IMR-90 (cell line): ENCODE results near the gene ANKRD31. TPM values are rescaled to one million over a fixed set of nuclear protein-coding genes. Genes with fewer than 3 reads are reported as not detected.

Experiments
- ATAC-seq: fragments of 200-7000 bp; cut with Tn5 transposase; 2 replicates; pipeline ENCODE4 v1.9.1; 2020; ENCODE audit warnings: low read depth, mild to moderate bottlenecking, moderate library complexity
- BruUV-seq: library from RNA; stranded (reverse); fragments of 400-500 nt; replicated peaks from 2 replicates; lab custom pipeline; 2021; lab: Mats Ljungman, UMichigan
- CTCF ChIA-PET: fragments of 300-600 bp; formaldehyde crosslinking; extraction: SDS; loops from one replicate; lab custom pipeline; 2021; ENCODE audit warnings: antibody characterized with exemption; lab: Yijun Ruan, JAX
- POLR2A ChIA-PET: fragments of 300-600 bp; sonication (Branson Sonifier 250); formaldehyde crosslinking; loops from one replicate; lab custom pipeline; 2022; ENCODE audit warnings: antibody characterized with exemption; ENCODE audit not compliant: unreplicated experiment; lab: Charles Lee
- DNase-seq: peaks from one replicate; pipeline ENCODE4 v3.0.0; 2013
- H2AFZ ChIP-seq: replicated peaks from 2 replicates; pipeline ENCODE3; 2013; ENCODE audit warnings: low read length, mild to moderate bottlenecking; ENCODE audit not compliant: poor library complexity
- H2AK5ac ChIP-seq: 2 replicates; pipeline ENCODE4 v1.6.1; 2013; ENCODE audit warnings: low read depth, low read length, inconsistent platforms
- H2AK9ac ChIP-seq: replicated peaks from 2 replicates; pipeline ENCODE3; 2013; ENCODE audit warnings: mild to moderate bottlenecking, low read depth, low read length, moderate library complexity; ENCODE audit not compliant: poor library complexity
- H2BK120ac ChIP-seq: 2 replicates; pipeline ENCODE4 v1.6.1; 2013; ENCODE audit warnings: low read depth, low read length, inconsistent platforms
- H2BK15ac ChIP-seq: 3 replicates; pipeline ENCODE4 v1.6.1; 2013; ENCODE audit warnings: low read depth, low read length, inconsistent platforms
- H2BK20ac ChIP-seq: 2 replicates; pipeline ENCODE4 v1.6.1; 2013; ENCODE audit warnings: low read depth, mild to moderate bottlenecking, inconsistent platforms, low read length, moderate library complexity
- H2BK5ac ChIP-seq: 2 replicates; pipeline ENCODE4 v1.6.1; 2013; ENCODE audit warnings: mild to moderate bottlenecking, low read depth, low read length, inconsistent platforms; ENCODE audit not compliant: poor library complexity, severe bottlenecking
- H3K14ac ChIP-seq: replicated peaks from 2 replicates; pipeline ENCODE4 v1.6.1; 2013; ENCODE audit warnings: low read depth, low read length, inconsistent platforms
- H3K18ac ChIP-seq: 2 replicates; pipeline ENCODE4 v1.6.1; 2013; ENCODE audit warnings: low read depth, low read length, control low read depth
- H3K23ac ChIP-seq: 2 replicates; pipeline ENCODE4 v1.6.1; 2013; ENCODE audit warnings: low read depth, low read length, inconsistent platforms
- H3K27ac ChIP-seq: 2 replicates; pipeline ENCODE4 v1.5.1; 2013; ENCODE audit warnings: mild to moderate bottlenecking, control low read depth, low read length; ENCODE audit not compliant: insufficient read depth
- H3K27me3 ChIP-seq: 2 replicates; pipeline ENCODE4 v1.6.1; 2013; ENCODE audit warnings: low read length; ENCODE audit not compliant: control insufficient read depth, insufficient read depth
- H3K36me3 ChIP-seq: 2 replicates; pipeline ENCODE4 v1.6.1; 2013; ENCODE audit warnings: low read length, mixed read lengths; ENCODE audit not compliant: control insufficient read depth, insufficient read depth
- H3K4ac ChIP-seq: 2 replicates; pipeline ENCODE4 v1.6.1; 2013; ENCODE audit warnings: low read depth, low read length, inconsistent platforms
- H3K4me1 ChIP-seq: 2 replicates; pipeline ENCODE4 v1.6.1; 2013; ENCODE audit warnings: low read length, mixed read lengths; ENCODE audit not compliant: control insufficient read depth, insufficient read depth
- H3K4me2 ChIP-seq: 2 replicates; pipeline ENCODE4 v1.6.1; 2013; ENCODE audit warnings: low read depth, mild to moderate bottlenecking, control low read depth, low read length, moderate library complexity
- H3K4me3 ChIP-seq: 2 replicates; pipeline ENCODE4 v1.5.1; 2013; ENCODE audit warnings: low read depth, mild to moderate bottlenecking, control low read depth, low read length, moderate library complexity; ENCODE audit not compliant: insufficient read depth
- H3K56ac ChIP-seq: 2 replicates; pipeline ENCODE4 v1.6.1; 2013; ENCODE audit warnings: low read length, inconsistent platforms; ENCODE audit not compliant: insufficient read depth; ENCODE audit errors: extremely low read depth
- H3K79me1 ChIP-seq, 2 experiments: 2 replicates each; pipeline ENCODE4 v1.6.1; 2013; ENCODE audit warnings: low read length in 2 of 2, inconsistent platforms in 1 of 2, low read depth in 1 of 2
- H3K9ac ChIP-seq: 2 replicates; pipeline ENCODE4 v1.6.1; 2013; ENCODE audit warnings: low read depth, low read length, control low read depth
- H3K9me1 ChIP-seq: 2 replicates; pipeline ENCODE4 v1.6.1; 2013; ENCODE audit warnings: low read length, inconsistent platforms; ENCODE audit not compliant: insufficient read depth
- H3K9me3 ChIP-seq: 2 replicates; pipeline ENCODE4 v1.6.1; 2013; ENCODE audit warnings: low read length; ENCODE audit not compliant: control insufficient read depth, insufficient read depth
- H4K20me1 ChIP-seq: 2 replicates; pipeline ENCODE4 v1.6.1; 2013; ENCODE audit warnings: low read length, inconsistent platforms; ENCODE audit not compliant: insufficient read depth
- H4K5ac ChIP-seq: 2 replicates; pipeline ENCODE4 v1.6.1; 2013; ENCODE audit warnings: mild to moderate bottlenecking, low read depth, low read length, control low read depth
- H4K8ac ChIP-seq, 2 experiments: 2 replicates each; pipeline ENCODE4 v1.6.1; 2013; ENCODE audit warnings: low read depth in 2 of 2, low read length in 2 of 2, control low read depth in 1 of 2, inconsistent platforms in 1 of 2
- H4K91ac ChIP-seq: 2 replicates; pipeline ENCODE4 v1.6.1; 2013; ENCODE audit warnings: low read depth, low read length, inconsistent platforms; ENCODE audit not compliant: insufficient read depth
- CEBPB ChIP-seq: IDR thresholded peaks from 2 replicates; pipeline ENCODE4 v1.6.1; 2012; ENCODE audit warnings: low read depth, low read length, improper control_type of control experiment
- MXI1 ChIP-seq: IDR thresholded peaks from 2 replicates; pipeline ENCODE4 v1.6.1; 2012; ENCODE audit warnings: low read depth, mild to moderate bottlenecking, low read length, moderate library complexity, borderline replicate concordance
- RFX5 ChIP-seq: IDR thresholded peaks from 2 replicates; pipeline ENCODE4 v1.8.0; 2012; ENCODE audit warnings: low read depth, mild to moderate bottlenecking, low read length, moderate library complexity
- WGBS, 2 experiments: methylation state at CpG; one replicate each; pipeline versions ENCODE4 v1.1.5 to v1.1.7; 2013; ENCODE audit warnings: missing lambda C conversion rate in 2 of 2; ENCODE audit not compliant: insufficient read length in 1 of 2; ENCODE audit errors: extremely low coverage in 2 of 2; 5-methylcytosine and 5-hydroxymethylcytosine counted together
- dilution Hi-C: fragments of 300-500 bp; cut with HindIII; formaldehyde crosslinking; loops from one replicate; pipeline ENCODE4 v1.14.3; 2018; ENCODE audit warnings: low sequenced_read_pairs; ENCODE audit not compliant: unreplicated experiment
- in situ Hi-C: fragments of 300-500 bp; cut with MboI; formaldehyde crosslinking; loops from 3 replicates; pipeline ENCODE4 v1.14.3; 2019; ENCODE audit warnings: low sequenced_read_pairs, inconsistent platforms, mixed read lengths
- intact Hi-C: fragments of 100-400 bp; cut with micrococcal nuclease; formaldehyde crosslinking; loops from 2 replicates; pipeline ENCODE4 v1.10.0; 2022
- polyA plus RNA-seq, 3 experiments: library from polyadenylated mRNA; depleted of rRNA; stranded (reverse); fragments of >200 nt; gene quantifications; 2 replicates each; pipeline ENCODE4 v1.2.3, GENCODE V29; 2012; ENCODE audit warnings: low replicate concordance in 1 of 3
- total RNA-seq: library from RNA; depleted of rRNA; stranded (reverse); fragments of >200 nt; gene quantifications from 2 replicates; pipeline ENCODE4 v1.2.3, GENCODE V29; 2012
- TF ChIP-seq, protein P1 (sequence below): conservative IDR thresholded peaks from 2 replicates; pipeline ENCODE4 v1.5.1; 2012; ENCODE audit warnings: mild to moderate bottlenecking, low read depth, low read length, improper control_type of control experiment

Gene ANKRD31
- total and polyA plus RNA-seq, 2 of the 4 experiments (the other 2 are of a cell fraction) = under 0.01 to 0.02 TPM

- dilution Hi-C loops (no loop called here), intact Hi-C loops (no loop called here), in situ Hi-C loops (no loop called here)
- H4K5ac ChIP-seq = no peak overlapping the region
- no peaks in the 10 kb centered on the region for H3K79me1 ChIP-seq
- H2BK5ac ChIP-seq = no peak overlapping the region
- H3K36me3 ChIP-seq = no peaks in the 10 kb centered on the region
- no peak overlapping the region for H3K14ac ChIP-seq
- no peak overlapping the region for H2BK120ac ChIP-seq
- H2AK5ac ChIP-seq = no peak overlapping the region
- H2AFZ ChIP-seq = no peak overlapping the region
- H4K91ac ChIP-seq = no peak overlapping the region
- H4K20me1 ChIP-seq = no peaks in the 10 kb centered on the region
- no peak overlapping the region for H3K56ac ChIP-seq
- WGBS, 2 experiments = no CpG with 5 or more reads among the region's 1 CpG
- no peak overlapping the region for H3K9ac ChIP-seq
- TF ChIP-seq MXI1 (no peak), RFX5 (no peak), CEBPB (no peak)
- TF ChIP-seq, protein P1, sequence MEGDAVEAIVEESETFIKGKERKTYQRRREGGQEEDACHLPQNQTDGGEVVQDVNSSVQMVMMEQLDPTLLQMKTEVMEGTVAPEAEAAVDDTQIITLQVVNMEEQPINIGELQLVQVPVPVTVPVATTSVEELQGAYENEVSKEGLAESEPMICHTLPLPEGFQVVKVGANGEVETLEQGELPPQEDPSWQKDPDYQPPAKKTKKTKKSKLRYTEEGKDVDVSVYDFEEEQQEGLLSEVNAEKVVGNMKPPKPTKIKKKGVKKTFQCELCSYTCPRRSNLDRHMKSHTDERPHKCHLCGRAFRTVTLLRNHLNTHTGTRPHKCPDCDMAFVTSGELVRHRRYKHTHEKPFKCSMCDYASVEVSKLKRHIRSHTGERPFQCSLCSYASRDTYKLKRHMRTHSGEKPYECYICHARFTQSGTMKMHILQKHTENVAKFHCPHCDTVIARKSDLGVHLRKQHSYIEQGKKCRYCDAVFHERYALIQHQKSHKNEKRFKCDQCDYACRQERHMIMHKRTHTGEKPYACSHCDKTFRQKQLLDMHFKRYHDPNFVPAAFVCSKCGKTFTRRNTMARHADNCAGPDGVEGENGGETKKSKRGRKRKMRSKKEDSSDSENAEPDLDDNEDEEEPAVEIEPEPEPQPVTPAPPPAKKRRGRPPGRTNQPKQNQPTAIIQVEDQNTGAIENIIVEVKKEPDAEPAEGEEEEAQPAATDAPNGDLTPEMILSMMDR = no peak
- H3K4ac ChIP-seq = no peak overlapping the region
- no peak overlapping the region for H3K23ac ChIP-seq
- no peak overlapping the region for H2AK9ac ChIP-seq
- DNase-seq = no peak
- no peak overlapping the region for H3K18ac ChIP-seq
- H2BK15ac ChIP-seq = no peak overlapping the region
- no peak overlapping the region for H2BK20ac ChIP-seq
- no peaks in the 10 kb centered on the region for H3K4me1 ChIP-seq
- H3K4me3 ChIP-seq = no peak overlapping the region
- no peak for ATAC-seq
- no peak overlapping the region for H4K8ac ChIP-seq
- H3K9me3 ChIP-seq = no peaks in the 10 kb centered on the region
- no peaks in the 10 kb centered on the region for H3K9me1 ChIP-seq
- ChIA-PET POLR2A (no interaction called here), CTCF (no interaction called here)
- no peaks in the 10 kb centered on the region for H3K27me3 ChIP-seq
- H3K27ac ChIP-seq = no peak overlapping the region
- H3K4me2 ChIP-seq = no peak overlapping the region
- BruUV-seq = no TSS peak
Measured at GRCh38 chr5:75243100-75243499, 6.4 kb upstream of the ANKRD31 start.
